ENCODE data around the gene SFMBT1.

SFMBT1 gene

DNA sequence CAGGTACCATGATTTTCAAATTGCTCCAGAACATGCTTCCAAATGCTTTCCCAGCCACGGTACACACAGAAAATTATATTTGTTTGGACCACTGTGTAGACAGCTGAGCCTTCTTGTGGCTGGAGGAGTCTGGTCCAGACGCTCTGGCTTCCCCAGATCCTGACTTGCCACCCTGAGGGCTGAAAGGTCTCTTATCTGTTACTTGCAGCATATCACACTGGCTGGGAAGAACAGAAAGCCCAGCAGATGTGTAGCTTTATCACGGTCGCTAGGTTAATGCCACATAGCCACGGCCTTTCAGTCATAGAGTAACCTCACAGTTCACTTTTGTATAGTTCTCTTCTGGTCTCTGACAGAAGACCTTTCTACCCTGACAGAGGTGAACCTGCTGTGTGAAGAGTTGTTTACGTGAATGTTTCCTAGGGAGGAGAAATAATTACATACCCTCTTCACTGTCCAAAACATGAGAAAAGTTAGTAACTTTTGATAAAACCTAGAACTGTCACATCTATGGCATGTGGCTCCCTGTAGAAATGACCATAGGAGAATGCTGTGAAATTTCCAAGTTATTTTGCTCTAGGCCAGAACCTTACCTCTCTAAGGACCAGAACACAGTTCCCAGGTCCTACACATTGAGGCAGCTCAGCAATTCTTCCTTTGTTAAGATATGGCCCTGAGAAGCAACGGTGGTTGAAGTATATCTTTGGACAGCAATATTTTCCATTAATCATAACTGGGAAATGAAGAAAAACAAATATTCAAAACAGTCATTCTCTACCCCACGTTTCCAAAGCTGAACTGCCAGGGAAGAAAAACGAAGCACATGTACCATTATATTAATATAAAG is 132.8 kb downstream of the SFMBT1 start:
- DNase-seq: no peak

DNA sequence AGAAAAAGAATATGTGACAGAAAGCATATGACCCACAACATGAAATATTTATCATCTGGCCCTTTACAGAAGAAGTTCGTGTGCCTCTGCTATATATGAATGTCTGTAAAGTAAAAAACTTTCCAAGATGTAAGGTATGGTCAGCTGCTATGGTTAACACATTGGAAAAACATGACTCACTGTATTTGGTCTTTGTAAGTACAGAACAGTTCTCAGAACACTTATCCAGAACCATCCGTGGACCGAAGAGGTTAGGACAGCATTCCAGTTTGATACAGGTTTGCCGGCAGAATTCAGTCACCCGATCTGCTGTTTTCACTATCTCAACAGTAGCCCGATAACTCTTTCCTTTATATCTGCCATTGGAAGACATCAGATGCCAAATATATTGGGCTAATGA is 135.1 kb downstream of the SFMBT1 start:
- DNase-seq: no peak

DNA sequence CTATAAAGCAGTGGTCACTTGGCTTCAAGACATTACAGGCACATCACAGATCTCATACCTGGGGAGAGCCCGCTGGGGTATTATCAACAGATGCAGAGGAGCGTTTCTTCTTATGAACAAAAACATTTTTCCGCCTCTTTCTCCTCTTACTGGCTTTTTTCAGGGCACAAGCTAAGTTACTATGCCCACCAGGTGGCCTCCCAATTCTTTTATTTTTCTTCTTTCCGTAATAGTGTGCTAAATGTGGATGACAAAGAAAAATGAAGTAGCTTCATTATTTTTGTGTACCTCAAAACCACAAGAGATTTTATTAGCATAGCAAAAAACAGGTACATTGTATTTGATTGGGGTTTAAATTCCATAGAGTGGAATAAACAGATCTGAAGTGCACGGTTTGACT is 138.4 kb downstream of the SFMBT1 start:
- DNase-seq: no peak

DNA sequence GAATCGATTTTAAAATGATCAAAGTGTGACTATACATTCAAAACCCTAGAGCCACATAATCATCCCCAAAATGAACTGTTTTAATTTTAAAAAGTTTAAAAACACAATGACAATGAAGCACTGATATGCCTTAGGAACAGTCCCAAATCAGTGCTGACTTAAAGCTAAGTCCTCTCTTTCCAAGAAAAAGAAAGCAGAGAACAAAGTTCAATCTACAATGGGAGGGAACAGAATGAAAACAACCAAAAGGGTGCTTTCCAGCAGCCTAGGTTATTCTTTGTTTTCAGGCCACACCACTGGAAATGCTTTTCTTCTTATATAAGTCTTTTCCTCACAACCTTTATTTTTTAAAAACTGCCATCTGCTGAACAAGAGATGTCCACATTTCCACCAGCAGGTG is 141.3 kb downstream of the SFMBT1 start:
- no peak for DNase-seq

DNA sequence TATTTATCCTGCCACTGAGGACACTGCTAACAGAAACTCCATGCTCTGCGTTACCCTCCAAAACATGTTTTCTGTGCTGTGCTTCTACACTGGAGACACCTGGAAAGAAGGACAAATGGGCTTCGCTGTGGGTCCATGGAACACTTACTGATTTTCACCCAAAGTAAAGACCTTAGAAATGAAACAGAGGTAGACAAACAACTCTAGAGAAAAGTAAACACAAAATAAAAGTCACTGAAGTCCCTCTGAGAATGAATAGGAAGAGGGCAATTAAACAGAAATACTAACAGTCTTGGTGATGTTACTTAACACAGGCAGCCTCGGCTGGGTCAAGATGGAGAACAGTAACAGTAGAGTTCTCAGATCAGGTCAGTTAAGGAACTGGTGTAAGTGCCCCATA is 141.9 kb downstream of the SFMBT1 start:
- no peak for DNase-seq

DNA sequence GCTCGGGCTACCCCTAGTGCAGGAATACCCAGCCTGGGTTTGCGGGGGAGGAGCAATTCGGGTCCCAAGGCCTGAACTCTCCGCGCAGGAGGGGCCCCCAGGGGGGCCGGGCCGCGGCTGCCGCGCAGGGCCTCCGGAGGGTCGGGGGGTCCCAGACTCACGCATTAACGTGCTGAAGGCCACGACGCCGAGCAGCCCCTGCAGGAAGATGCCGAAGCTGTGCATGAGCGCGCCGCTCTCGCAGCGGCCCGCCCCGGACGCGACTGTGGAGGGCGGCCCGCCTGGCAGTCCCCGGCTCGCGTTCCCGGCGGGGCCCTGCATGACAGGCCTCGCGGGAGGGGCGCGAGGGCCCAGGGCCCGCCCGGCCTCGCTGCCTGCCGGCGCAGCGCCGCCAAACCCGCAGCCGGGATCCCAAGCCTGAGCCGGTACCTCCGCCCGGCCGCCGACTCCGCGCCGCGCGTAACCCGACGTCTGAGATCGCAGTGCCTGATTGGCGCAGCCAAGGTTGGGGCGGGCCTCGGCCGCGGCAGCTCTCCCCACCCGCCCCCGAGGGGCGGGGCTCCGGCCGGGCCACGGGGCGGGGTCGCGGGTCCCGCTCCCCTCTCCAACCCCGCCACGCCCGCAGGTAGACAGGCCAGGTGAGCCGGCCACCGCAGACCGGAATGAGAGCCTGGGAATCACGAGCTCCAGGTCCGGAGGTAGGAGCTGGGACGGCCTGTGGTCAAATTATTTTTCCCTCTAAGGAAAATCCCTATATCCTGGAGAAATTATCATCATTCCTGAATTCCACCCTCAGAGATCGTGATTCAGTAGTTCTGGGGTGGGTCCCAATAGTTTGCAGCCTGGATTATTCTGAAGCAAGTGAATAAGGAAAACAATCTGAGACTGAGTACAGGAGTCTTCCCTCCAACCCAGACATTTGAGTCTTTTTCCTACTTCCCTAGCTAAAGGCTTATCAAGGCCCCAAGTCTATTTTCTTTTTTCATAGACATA is 148.4 kb downstream of the SFMBT1 start, which contains the start of gene STIMATE:
TSS of gene STIMATE (minus strand) at position 419 of the 993 bp plus-strand sequence. CDS start at position 321, 98 bp downstream.
- DNase-seq: peak in 1 of 2 experiments; percentile 73

DNA sequence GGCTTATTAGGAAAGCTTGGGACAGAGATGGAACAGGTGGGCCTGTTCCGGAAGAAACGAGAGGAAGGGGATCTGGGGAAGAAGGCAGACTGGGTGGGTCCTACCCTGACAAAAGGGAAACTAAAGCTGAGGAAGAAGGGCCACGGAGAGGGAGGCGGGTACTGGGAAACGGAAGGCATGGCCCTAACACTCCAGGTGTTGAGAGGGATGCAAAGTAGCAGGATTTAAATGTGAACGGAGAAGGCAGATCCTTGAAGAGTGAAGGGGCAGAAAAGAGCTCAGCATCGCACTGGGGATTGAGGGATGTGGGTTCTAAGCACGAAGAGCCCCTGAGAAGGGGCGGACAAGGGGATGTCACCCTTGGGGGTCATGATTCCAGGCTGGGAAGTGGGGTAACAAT is 149.3 kb downstream of the SFMBT1 start:
- no peak for DNase-seq

DNA sequence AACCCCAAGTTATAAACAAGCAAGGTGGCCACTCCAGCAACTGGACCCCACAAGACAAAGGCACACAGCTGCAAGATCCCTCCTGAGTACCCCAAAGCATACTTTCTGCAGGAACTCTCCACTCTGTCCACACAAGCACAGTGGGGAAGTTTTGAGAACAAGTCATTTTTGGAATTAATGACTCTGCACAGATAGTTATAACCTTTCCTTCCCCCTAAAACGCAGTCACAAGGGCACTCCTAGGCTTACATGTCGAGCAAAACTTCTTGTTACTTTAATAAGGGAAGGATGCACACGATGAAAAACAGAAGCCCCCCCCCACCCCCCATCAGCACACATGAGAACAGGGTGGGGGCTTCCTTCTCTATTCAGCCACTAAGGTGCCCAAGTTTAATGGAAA is 149.7 kb downstream of the SFMBT1 start:
- no peak for DNase-seq

DNA sequence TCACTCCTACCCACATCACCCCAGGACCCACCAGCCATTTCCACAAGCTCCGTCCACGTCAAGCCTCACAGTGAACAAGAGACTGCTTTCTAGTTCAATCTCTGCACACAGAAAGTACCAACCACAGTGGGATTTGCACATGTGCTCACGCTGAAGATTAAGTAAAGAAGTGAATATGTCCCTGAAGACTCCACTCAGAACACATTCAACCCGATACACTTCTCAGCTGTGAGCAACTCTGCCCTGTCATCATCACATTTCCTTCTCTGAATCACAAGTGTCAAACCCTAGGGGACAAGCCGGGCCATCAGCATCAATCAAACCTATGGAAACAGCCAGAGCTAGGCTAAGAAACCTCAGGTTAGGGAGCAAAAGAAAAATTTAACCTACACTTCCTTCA is 150.5 kb downstream of the SFMBT1 start:
- no peak for DNase-seq

DNA sequence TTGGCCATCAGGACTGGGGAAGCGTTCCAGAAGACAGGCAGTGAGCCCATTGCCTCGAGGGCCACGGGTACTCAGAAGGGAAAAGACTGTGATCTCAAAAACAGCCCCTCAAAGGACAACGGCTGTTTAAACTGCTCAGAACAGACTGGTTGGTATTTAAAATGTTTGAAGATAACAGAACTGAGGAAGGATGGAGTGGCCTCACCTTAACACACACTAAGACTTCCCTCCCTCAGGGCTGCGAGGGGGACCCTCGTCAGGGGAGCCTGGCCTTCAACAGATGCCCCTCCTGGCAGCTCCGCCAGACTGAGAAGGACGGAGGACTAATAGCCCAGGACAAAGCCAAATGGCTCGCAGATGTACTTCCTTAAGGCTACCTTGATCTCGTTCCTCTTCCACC is 151.1 kb downstream of the SFMBT1 start:
- DNase-seq: no peak

DNA sequence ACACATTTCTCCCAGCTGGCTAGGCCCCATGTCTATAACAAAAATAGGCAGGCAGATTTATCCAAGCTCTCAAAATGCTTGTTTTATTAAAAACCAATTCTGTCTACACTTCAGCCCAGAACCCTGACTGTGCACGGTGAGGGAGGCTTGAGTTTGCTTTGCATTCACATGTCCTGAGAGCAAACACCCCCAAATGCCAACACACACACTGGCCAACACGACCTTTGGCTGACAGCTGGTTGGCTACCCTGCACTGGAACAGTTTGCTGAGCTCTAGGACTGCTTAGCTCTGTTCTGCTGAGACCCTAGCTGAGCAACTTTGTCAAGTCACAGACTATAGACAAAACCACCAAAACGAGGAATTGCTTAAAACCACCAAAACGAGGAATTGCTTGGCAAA is 152.2 kb downstream of the SFMBT1 start:
- no peak for DNase-seq

DNA sequence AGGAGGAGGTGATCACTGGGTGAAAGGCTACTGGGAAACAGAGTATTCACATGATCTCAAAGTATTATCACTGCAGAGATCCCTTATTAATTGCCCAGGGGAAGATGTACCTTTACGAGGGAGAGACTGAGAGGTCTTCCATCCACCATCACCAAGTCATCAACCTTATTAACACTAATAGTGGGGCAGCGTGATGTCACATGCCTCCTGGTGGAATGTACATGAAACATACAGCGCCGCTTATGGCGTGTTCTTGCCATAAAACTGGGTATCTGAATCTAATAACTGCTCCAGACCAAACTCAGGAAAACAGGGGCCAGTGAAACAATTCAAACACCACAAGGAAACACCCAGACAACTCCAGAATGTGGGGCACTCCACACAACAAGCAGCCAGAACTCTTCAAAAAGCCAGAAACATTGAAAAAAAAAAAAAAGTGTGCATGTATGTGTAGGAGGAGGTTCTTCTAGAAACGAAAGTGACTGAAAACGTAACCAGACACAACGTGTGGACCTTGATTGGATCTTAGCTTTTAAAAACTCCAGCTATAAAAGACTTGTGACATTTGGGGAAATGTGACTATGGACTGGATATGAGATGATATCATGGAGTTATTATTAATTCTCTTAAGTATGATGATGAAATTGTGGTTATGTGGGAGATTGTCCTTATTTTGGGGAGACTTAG is 153.1 kb downstream of the SFMBT1 start:
- DNase-seq: no peak

DNA sequence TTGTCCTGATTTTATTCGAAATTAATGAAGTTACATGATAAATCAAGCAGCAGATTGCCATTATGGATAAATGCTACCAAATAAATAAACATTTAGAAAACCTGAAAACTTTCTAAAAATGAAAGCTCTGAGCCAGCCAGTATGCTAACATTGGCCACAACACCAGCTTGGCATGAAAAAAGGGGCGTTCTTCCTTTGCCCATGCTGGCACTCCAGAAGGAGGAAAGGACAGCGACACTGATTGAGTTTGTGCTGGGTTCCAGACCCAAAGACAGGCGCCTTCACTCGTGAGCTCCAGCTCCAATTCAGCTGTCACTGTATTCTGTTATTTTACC is 153.6 kb downstream of the SFMBT1 start:
- DNase-seq: no peak

DNA sequence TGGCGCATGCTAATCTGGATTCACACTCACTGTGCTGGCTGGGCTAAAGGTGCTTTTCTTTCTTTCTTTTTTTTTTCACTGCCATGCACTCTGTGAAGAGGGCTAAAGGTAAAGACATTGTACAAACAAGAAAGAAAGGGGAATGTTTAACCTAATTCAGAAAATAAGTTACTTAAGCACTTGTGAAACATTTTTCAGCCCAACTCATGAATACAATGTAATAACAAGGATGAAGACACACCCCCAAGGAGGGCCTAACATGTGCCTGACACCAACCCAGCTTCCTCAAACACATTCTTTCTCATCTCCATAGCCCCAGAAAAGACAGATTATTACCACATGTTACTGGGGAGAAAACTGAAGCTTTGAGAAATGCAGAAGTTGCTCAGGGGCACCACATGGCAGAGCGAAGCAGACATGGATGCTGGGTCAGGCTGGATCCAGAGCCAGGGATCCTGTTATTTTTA is 154.2 kb downstream of the SFMBT1 start:
- DNase-seq: no peak

DNA sequence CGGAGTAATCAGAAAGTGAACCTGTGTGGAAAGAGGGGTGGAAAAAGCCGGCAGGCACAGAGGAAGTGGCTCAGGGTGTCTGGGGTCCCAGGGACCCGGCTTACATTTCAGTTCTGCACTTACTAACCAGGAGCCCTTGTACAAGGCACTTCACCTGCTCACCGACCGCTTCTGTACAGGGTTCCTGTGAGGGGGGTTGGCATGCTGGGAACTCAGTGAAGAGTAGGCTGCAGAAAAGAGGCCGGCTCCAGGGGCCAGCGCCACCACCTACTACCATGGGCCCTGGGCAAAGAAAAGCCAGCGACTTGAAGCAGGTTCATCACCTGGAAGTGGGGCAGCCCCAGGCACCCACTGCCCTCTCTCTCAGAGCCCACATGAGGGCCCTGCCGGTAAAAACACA is 154.7 kb downstream of the SFMBT1 start:
- DNase-seq: no peak

DNA sequence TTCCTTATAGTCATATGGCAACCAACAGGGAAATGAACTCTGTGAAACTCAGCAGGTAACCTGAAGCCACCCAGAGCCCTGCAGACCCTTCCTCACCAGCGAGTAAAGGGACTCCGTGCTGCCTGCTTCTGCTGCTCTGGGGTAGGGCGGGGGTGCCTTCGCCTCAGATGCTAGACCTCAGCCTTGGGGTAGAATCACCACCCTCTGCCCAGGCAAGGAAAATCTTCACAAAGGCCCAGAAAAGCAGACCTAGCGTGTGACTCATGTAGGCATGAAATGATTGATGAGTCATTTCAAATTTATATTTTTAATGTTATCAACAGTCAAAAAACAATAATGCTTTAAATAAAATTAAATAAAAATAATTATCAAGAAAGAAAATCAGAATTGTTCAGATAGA is 155.1 kb downstream of the SFMBT1 start:
- DNase-seq: no peak

DNA sequence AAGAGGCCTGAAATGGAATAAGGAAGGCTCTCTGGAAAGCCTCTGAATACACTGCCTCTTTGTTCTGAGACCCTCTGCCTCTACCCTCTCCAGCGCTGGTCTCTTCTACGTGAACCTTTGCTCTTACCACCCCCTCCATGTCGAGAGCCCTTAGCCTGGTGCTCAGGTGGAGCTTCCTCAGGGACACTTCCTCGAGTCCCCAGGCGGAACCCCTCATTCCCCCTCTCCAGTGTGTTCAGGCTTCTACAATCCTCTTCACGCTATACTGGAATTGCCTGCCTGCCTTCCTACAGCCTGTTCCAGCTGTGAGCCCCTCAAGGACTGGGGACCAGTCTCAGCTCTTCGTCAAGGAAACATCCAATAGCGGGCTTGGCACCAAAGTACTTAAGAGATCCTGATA is 156.0 kb downstream of the SFMBT1 start:
- DNase-seq: no peak

DNA sequence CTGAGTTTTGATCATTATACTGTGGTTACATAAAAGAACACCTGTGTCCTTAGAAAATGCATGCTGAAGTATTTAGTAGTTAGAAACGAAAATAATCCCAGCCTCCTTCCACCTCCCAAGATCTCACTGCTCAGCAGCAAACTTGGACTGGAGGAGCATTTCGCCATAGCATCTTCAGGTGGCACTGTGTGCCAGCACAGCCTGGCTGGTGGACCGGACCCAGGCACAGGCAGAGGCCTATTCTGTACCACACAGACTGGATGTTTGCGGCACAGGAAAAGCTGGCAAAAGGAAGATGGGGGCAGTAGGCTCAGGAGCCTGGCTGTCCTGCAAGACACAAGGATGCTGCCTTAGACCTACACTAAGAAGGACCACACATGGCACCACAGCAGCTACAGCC is 158.7 kb downstream of the SFMBT1 start:
- DNase-seq: no peak

DNA sequence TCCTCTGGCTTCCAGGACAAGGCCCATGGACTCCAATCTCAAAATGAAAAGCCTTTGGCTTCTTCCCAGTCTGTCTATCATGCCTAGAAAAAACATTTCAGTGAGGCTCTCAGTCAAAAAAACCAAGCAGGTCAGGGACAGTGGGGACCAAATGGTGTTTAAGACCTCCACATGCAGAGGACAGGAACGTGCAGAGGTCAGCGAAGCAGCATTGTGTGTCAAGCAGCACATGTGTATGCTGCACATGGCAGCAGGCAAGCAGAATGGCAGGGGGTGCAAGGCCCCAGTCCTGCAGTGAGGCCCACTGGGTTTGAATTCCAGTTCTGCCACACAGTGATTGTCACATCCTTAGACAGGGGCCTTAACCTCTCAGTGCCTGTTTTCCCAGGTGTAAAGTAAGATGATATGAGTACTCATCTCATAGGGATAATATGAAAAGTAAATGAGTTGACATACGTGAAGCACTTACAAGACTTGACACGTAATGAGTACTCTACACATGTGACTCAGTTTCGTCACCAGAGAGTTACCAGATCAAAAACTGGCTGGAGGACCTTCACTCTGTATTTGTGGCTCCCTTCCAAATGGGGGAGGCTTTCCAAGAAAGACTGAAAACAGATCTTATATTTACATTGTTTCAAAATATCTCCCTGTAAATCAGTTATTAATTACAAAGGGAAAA is 159.7 kb downstream of the SFMBT1 start:
- no peak for DNase-seq

DNA sequence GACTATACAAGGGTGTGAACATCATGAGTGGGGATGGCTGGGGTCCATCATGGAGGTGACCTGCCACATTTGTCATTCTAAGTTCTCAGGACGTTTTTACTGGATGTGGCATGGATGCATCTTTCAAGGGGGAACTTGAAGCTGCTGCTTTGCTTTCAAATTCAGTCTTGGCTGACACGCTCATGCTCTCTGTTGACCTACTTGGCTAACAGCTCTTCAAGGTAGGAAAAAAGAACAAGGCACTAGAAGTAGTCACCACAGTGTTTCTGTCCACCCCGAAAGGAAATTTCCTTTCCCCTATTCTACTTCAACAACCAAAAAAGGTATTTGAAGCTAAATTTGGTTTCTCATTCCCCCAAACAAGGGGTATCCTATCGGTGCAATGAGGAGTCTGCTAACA is 163.5 kb downstream of the SFMBT1 start:
- DNase-seq: no peak

DNA sequence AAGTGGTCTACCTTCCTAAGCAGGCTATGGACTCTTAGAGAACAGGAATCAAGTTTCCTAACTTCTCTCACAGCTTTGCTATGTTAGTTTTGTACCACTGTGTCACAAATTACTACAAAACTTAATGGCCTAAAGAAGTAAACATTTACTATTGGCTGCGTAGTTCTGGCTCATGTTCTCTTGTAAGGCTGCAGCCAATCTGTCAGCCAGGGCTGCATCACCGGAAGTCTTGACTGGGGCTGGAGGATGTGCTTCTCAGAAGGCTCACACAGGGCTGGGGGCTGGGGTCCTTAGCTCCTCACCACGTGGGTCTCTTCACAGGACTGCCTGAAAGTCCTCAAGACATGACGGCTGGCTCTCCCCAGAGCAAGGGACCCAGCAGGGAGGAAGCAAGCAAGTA is 164.0 kb downstream of the SFMBT1 start:
- DNase-seq: no peak

DNA sequence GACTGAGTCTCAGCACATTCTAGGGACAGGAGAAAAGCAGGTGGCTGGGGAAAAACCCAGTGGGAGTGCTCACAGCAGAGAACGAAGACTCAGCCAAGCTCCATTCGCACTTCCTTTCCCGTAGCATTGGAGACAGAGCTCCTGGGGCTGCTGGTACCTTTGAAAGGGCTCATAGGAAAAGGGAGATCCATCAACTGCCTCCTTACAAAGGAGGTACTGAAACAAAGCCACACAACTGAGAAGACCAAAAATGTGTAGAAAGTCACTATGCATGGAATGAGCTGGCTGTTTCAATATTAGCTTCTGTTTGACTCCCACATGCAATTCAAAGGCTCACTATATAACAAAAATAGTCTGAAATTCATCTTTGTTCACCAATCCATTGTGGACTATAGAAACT is 165.4 kb downstream of the SFMBT1 start:
- no peak for DNase-seq

DNA sequence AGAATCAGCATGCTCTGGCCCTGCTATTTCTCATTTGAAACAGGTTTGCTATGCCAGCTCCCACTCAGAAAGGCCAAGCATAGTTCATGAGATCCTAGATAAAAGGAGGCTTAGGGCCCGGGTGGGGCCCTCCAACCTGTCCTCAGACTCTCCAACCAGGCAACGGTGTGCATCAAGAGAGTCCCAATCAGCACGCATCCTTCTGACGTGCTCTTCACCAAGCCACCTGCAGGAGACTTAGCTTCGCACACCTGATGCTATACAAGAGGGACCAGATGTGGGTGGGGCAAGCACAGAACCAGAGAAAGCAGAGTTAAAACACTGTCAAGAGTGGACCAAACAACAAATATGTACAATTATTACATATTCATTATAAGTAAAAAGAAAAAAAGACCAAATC is 165.8 kb downstream of the SFMBT1 start:
- DNase-seq: no peak

All from NCI-H446 (cell line).